IMR-90 (cell line): ENCODE results near the gene PPM1A. TPM values are rescaled to one million over a fixed set of nuclear protein-coding genes. Genes with fewer than 3 reads are reported as not detected.

Experiments used
- ATAC-seq: fragments of 200-7000 bp; cut with Tn5 transposase; 2 replicates; pipeline ENCODE4 v1.9.1; 2020; ENCODE audit warnings: low read depth, mild to moderate bottlenecking, moderate library complexity
- BruUV-seq: library from RNA; stranded (reverse); fragments of 400-500 nt; replicated peaks from 2 replicates; lab custom pipeline; 2021; lab: Mats Ljungman, UMichigan
- CTCF ChIA-PET: fragments of 300-600 bp; formaldehyde crosslinking; extraction: SDS; loops from one replicate; lab custom pipeline; 2021; ENCODE audit warnings: antibody characterized with exemption; lab: Yijun Ruan, JAX
- POLR2A ChIA-PET: fragments of 300-600 bp; sonication (Branson Sonifier 250); formaldehyde crosslinking; loops from one replicate; lab custom pipeline; 2022; ENCODE audit warnings: antibody characterized with exemption; ENCODE audit not compliant: unreplicated experiment; lab: Charles Lee
- DNase-seq: peaks from one replicate; pipeline ENCODE4 v3.0.0; 2013
- H2AFZ ChIP-seq: replicated peaks from 2 replicates; pipeline ENCODE3; 2013; ENCODE audit warnings: low read length, mild to moderate bottlenecking; ENCODE audit not compliant: poor library complexity
- H2AK5ac ChIP-seq: 2 replicates; pipeline ENCODE4 v1.6.1; 2013; ENCODE audit warnings: low read depth, low read length, inconsistent platforms
- H2AK9ac ChIP-seq: replicated peaks from 2 replicates; pipeline ENCODE3; 2013; ENCODE audit warnings: mild to moderate bottlenecking, low read depth, low read length, moderate library complexity; ENCODE audit not compliant: poor library complexity
- H2BK120ac ChIP-seq: 2 replicates; pipeline ENCODE4 v1.6.1; 2013; ENCODE audit warnings: low read depth, low read length, inconsistent platforms
- H2BK15ac ChIP-seq: 3 replicates; pipeline ENCODE4 v1.6.1; 2013; ENCODE audit warnings: low read depth, low read length, inconsistent platforms
- H2BK20ac ChIP-seq: 2 replicates; pipeline ENCODE4 v1.6.1; 2013; ENCODE audit warnings: low read depth, mild to moderate bottlenecking, inconsistent platforms, low read length, moderate library complexity
- H2BK5ac ChIP-seq: 2 replicates; pipeline ENCODE4 v1.6.1; 2013; ENCODE audit warnings: mild to moderate bottlenecking, low read depth, low read length, inconsistent platforms; ENCODE audit not compliant: poor library complexity, severe bottlenecking
- H3K14ac ChIP-seq: replicated peaks from 2 replicates; pipeline ENCODE4 v1.6.1; 2013; ENCODE audit warnings: low read depth, low read length, inconsistent platforms
- H3K18ac ChIP-seq: 2 replicates; pipeline ENCODE4 v1.6.1; 2013; ENCODE audit warnings: low read depth, low read length, control low read depth
- H3K23ac ChIP-seq: 2 replicates; pipeline ENCODE4 v1.6.1; 2013; ENCODE audit warnings: low read depth, low read length, inconsistent platforms
- H3K27ac ChIP-seq: 2 replicates; pipeline ENCODE4 v1.5.1; 2013; ENCODE audit warnings: mild to moderate bottlenecking, control low read depth, low read length; ENCODE audit not compliant: insufficient read depth
- H3K27me3 ChIP-seq: 2 replicates; pipeline ENCODE4 v1.6.1; 2013; ENCODE audit warnings: low read length; ENCODE audit not compliant: control insufficient read depth, insufficient read depth
- H3K36me3 ChIP-seq: 2 replicates; pipeline ENCODE4 v1.6.1; 2013; ENCODE audit warnings: low read length, mixed read lengths; ENCODE audit not compliant: control insufficient read depth, insufficient read depth
- H3K4ac ChIP-seq: 2 replicates; pipeline ENCODE4 v1.6.1; 2013; ENCODE audit warnings: low read depth, low read length, inconsistent platforms
- H3K4me1 ChIP-seq: 2 replicates; pipeline ENCODE4 v1.6.1; 2013; ENCODE audit warnings: low read length, mixed read lengths; ENCODE audit not compliant: control insufficient read depth, insufficient read depth
- H3K4me2 ChIP-seq: 2 replicates; pipeline ENCODE4 v1.6.1; 2013; ENCODE audit warnings: low read depth, mild to moderate bottlenecking, control low read depth, low read length, moderate library complexity
- H3K4me3 ChIP-seq: 2 replicates; pipeline ENCODE4 v1.5.1; 2013; ENCODE audit warnings: low read depth, mild to moderate bottlenecking, control low read depth, low read length, moderate library complexity; ENCODE audit not compliant: insufficient read depth
- H3K56ac ChIP-seq: 2 replicates; pipeline ENCODE4 v1.6.1; 2013; ENCODE audit warnings: low read length, inconsistent platforms; ENCODE audit not compliant: insufficient read depth; ENCODE audit errors: extremely low read depth
- H3K79me1 ChIP-seq, 2 experiments: 2 replicates each; pipeline ENCODE4 v1.6.1; 2013; ENCODE audit warnings: low read length in 2 of 2, inconsistent platforms in 1 of 2, low read depth in 1 of 2
- H3K9ac ChIP-seq: 2 replicates; pipeline ENCODE4 v1.6.1; 2013; ENCODE audit warnings: low read depth, low read length, control low read depth
- H3K9me1 ChIP-seq: 2 replicates; pipeline ENCODE4 v1.6.1; 2013; ENCODE audit warnings: low read length, inconsistent platforms; ENCODE audit not compliant: insufficient read depth
- H3K9me3 ChIP-seq: 2 replicates; pipeline ENCODE4 v1.6.1; 2013; ENCODE audit warnings: low read length; ENCODE audit not compliant: control insufficient read depth, insufficient read depth
- H4K20me1 ChIP-seq: 2 replicates; pipeline ENCODE4 v1.6.1; 2013; ENCODE audit warnings: low read length, inconsistent platforms; ENCODE audit not compliant: insufficient read depth
- H4K5ac ChIP-seq: 2 replicates; pipeline ENCODE4 v1.6.1; 2013; ENCODE audit warnings: mild to moderate bottlenecking, low read depth, low read length, control low read depth
- H4K8ac ChIP-seq, 2 experiments: 2 replicates each; pipeline ENCODE4 v1.6.1; 2013; ENCODE audit warnings: low read depth in 2 of 2, low read length in 2 of 2, control low read depth in 1 of 2, inconsistent platforms in 1 of 2
- H4K91ac ChIP-seq: 2 replicates; pipeline ENCODE4 v1.6.1; 2013; ENCODE audit warnings: low read depth, low read length, inconsistent platforms; ENCODE audit not compliant: insufficient read depth
- MAFK ChIP-seq: IDR thresholded peaks from 2 replicates; pipeline ENCODE4 v1.6.1; 2012; ENCODE audit warnings: low read depth, low read length, improper control_type of control experiment
- NFE2L2 ChIP-seq: fragments of 150-350 bp; IDR thresholded peaks from 2 replicates; pipeline ENCODE4 v1.6.1; 2016; ENCODE audit warnings: low read depth, mild to moderate bottlenecking, low read length
- POLR2A ChIP-seq: IDR thresholded peaks from 2 replicates; pipeline ENCODE4 v1.6.1; 2012; ENCODE audit warnings: mild to moderate bottlenecking, low read depth, low read length
- RFX5 ChIP-seq: IDR thresholded peaks from 2 replicates; pipeline ENCODE4 v1.8.0; 2012; ENCODE audit warnings: low read depth, mild to moderate bottlenecking, low read length, moderate library complexity
- SMC3 ChIP-seq: fragments of 150-350 bp; IDR thresholded peaks from 2 replicates; pipeline ENCODE4 v1.6.1; 2016; ENCODE audit warnings: low read depth, mild to moderate bottlenecking, antibody characterized with exemption, low read length, moderate library complexity
- WGBS, 2 experiments: methylation state at CpG; one replicate each; pipeline versions ENCODE4 v1.1.5 to v1.1.7; 2013; ENCODE audit warnings: missing lambda C conversion rate in 2 of 2; ENCODE audit not compliant: insufficient read length in 1 of 2; ENCODE audit errors: extremely low coverage in 2 of 2; 5-methylcytosine and 5-hydroxymethylcytosine counted together
- dilution Hi-C: fragments of 300-500 bp; cut with HindIII; formaldehyde crosslinking; loops from one replicate; pipeline ENCODE4 v1.14.3; 2018; ENCODE audit warnings: low sequenced_read_pairs; ENCODE audit not compliant: unreplicated experiment
- in situ Hi-C: fragments of 300-500 bp; cut with MboI; formaldehyde crosslinking; loops from 3 replicates; pipeline ENCODE4 v1.14.3; 2019; ENCODE audit warnings: low sequenced_read_pairs, inconsistent platforms, mixed read lengths
- intact Hi-C: fragments of 100-400 bp; cut with micrococcal nuclease; formaldehyde crosslinking; loops from 2 replicates; pipeline ENCODE4 v1.10.0; 2022
- polyA plus RNA-seq, 3 experiments: library from polyadenylated mRNA; depleted of rRNA; stranded (reverse); fragments of >200 nt; gene quantifications; 2 replicates each; pipeline ENCODE4 v1.2.3, GENCODE V29; 2012; ENCODE audit warnings: low replicate concordance in 1 of 3
- total RNA-seq: library from RNA; depleted of rRNA; stranded (reverse); fragments of >200 nt; gene quantifications from 2 replicates; pipeline ENCODE4 v1.2.3, GENCODE V29; 2012

PPM1A gene
- total and polyA plus RNA-seq, 2 of the 4 experiments (the other 2 are of a cell fraction), result 14.3 to 15.1 TPM

GRCh38 chr14:60222820-60223219, 26.2 kb upstream of the PPM1A start:
- no peak overlapping the region for H3K27ac ChIP-seq
- no peak overlapping the region for H3K4ac ChIP-seq
- no peaks in the 10 kb centered on the region for H3K4me1 ChIP-seq
- H3K14ac ChIP-seq, result no peak overlapping the region
- H2BK120ac ChIP-seq, result no peak overlapping the region
- no peak overlapping the region for H2BK20ac ChIP-seq
- no peak overlapping the region for H2BK5ac ChIP-seq
- in situ Hi-C loops, result no loop called here
- ATAC-seq, result no peak
- dilution Hi-C loops, result no loop called here
- H3K9me1 ChIP-seq, result no peaks in the 10 kb centered on the region
- 0% methylated on average over 1 of the region's 4 CpGs; no CpG with 5 or more reads in 1 of the 2 experiments for WGBS, 2 experiments
- H2AK5ac ChIP-seq, result no peak overlapping the region
- intact Hi-C loops, result no loop called here
- H3K23ac ChIP-seq, result no peak overlapping the region
- H3K56ac ChIP-seq, result no peak overlapping the region
- H4K8ac ChIP-seq, result no peak overlapping the region
- no peak overlapping the region for H4K5ac ChIP-seq
- no peak overlapping the region for H3K18ac ChIP-seq
- H2AK9ac ChIP-seq, result no peak overlapping the region
- H3K4me2 ChIP-seq, result no peak overlapping the region
- H2BK15ac ChIP-seq, result no peak overlapping the region
- no peak for DNase-seq
- no peak overlapping the region for H3K4me3 ChIP-seq
- H2AFZ ChIP-seq, result no peak overlapping the region
- H4K20me1 ChIP-seq, result no peaks in the 10 kb centered on the region
- BruUV-seq, result no TSS peak
- H3K27me3 ChIP-seq, result peaks cover 4% of the 10 kb centered on the region; the same call in 1 of the 2 replicates
- no peaks in the 10 kb centered on the region for H3K79me1 ChIP-seq
- H4K91ac ChIP-seq, result no peak overlapping the region
- POLR2A ChIA-PET, result no interaction called here
- no peaks in the 10 kb centered on the region for H3K36me3 ChIP-seq
- no peaks in the 10 kb centered on the region for H3K9me3 ChIP-seq
- TF ChIP-seq NFE2L2 (no peak), RFX5 (no peak), SMC3 (no peak), POLR2A (no peak), MAFK (no peak)
- CTCF ChIA-PET, result interaction anchor here (0.9 kb wide), 1 partner anchor 10 kb away, joined by 3 read pairs; no protein-coding TSS in a partner anchor
- H3K9ac ChIP-seq, result no peak overlapping the region
